HUES64 (cell line): ENCODE results near the gene IFI35.

Source experiments
- H3K27ac ChIP-seq: 2 replicates; pipeline ENCODE4 v1.7.0; 2013; ENCODE audit warnings: low read depth, low read length, inconsistent platforms
- H3K27me3 ChIP-seq: 2 replicates; pipeline ENCODE4 v1.6.1; 2013; ENCODE audit warnings: mild to moderate bottlenecking, low read length; ENCODE audit not compliant: insufficient read depth
- H3K36me3 ChIP-seq: 2 replicates; pipeline ENCODE4 v1.6.1; 2013; ENCODE audit warnings: mild to moderate bottlenecking, low read length; ENCODE audit not compliant: insufficient read depth
- H3K4me1 ChIP-seq: 2 replicates; pipeline ENCODE4 v1.6.1; 2013; ENCODE audit warnings: mild to moderate bottlenecking, low read length, moderate library complexity; ENCODE audit not compliant: insufficient read depth
- H3K4me3 ChIP-seq: 2 replicates; pipeline ENCODE4 v1.5.1; 2013; ENCODE audit warnings: mild to moderate bottlenecking, low read length, moderate library complexity
- H3K9ac ChIP-seq: 2 replicates; pipeline ENCODE4 v1.6.1; 2013; ENCODE audit warnings: mild to moderate bottlenecking, low read depth, low read length
- H3K9me3 ChIP-seq: 2 replicates; pipeline ENCODE4 v1.6.1; 2013; ENCODE audit warnings: low read depth, low read length; ENCODE audit not compliant: insufficient read depth
- WGBS: fragments of 150-250, 120-280 bp; methylation state at CpG from one replicate; pipeline ENCODE4 v1.1.7; 2013; ENCODE audit warnings: missing lambda C conversion rate; 5-methylcytosine and 5-hydroxymethylcytosine counted together

Gene IFI35

DNA sequence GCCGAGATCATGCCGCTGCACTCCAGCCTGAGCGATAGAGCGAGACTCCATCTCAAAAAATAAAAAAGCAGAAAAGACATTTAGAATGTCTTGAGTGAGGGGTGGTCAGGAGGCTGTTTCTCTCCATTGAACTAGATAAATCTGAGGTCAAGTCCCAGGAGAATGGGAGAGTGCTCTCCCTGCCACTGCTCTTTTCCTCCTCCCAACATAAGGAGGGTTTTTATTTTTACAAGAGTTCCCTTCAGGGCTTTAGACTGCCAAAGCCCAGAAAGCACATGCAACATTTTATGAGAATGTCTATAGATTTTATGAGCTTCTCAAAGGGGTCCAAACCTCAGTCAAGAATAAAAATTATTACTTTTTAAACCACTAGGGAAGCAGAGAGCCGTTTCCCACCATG, 20.0 kb downstream of the IFI35 start:
- Histone ChIP-seq H3K9me3 (no peaks in the 10 kb centered on the region), H3K27ac (no peak overlapping the region), H3K27me3 (no peaks in the 10 kb centered on the region), H3K36me3 (peaks cover 13% of the 10 kb centered on the region; the same call in 1 of the 2 replicates), H3K4me1 (peaks cover 25% of the 10 kb centered on the region), H3K9ac (no peak overlapping the region), H3K4me3 (no peak overlapping the region)
- 91% methylated on average over 5 of the region's 5 CpGs for WGBS

DNA sequence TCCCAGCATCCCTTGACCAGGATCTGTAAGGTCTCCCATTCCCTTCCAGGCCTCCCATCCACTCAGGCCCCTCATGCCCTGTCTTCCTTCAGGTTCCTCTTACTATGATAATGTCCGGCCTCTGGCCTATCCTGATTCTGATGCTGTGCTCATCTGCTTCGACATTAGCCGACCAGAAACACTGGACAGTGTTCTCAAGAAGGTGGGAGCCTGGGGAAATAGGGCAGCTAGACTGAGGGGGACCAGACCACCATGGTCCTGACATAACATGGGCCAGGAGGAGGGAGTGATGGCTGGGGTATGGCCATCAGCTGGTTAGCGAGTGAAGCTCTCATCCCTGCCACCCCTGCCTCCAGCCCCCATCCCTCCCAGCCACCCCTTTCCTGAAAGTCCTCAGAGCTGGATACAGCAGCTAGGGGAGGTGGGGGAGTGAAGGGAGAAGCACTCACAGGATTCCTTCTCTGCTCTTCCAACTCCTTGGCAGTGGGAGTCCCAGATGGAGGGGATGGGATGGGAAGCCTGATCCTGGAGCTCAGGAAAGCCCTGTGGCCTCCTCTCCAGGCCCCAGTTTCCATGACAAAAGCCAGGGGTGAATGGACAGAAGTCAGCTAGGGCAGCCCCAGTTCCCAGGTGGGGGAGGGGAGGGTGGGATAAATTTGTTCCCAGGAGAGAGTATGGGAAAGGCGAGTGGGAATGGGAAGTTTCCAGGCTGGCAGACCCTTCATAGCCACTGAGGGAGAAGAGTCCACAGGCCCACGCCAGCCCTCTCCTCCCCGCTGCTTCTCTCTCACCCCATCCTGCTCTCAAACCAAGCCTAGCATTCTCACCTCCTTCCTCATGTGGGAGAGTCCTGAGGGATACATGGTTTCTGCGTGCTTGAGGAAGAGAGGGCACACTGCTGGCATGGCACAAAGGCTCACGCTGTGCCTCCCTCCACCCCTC, 20.8 kb downstream of the IFI35 start:
- Histone ChIP-seq H3K4me1 (peaks cover 25% of the 10 kb centered on the region), H3K4me3 (no peak overlapping the region), H3K9ac (no peak overlapping the region), H3K27me3 (no peaks in the 10 kb centered on the region), H3K9me3 (no peaks in the 10 kb centered on the region), H3K36me3 (peaks cover 13% of the 10 kb centered on the region; the same call in 1 of the 2 replicates), H3K27ac (peak overlapping the region; percentile 31; the same call in 1 of the 2 replicates)
- 68% methylated on average over 8 of the region's 9 CpGs for WGBS

DNA sequence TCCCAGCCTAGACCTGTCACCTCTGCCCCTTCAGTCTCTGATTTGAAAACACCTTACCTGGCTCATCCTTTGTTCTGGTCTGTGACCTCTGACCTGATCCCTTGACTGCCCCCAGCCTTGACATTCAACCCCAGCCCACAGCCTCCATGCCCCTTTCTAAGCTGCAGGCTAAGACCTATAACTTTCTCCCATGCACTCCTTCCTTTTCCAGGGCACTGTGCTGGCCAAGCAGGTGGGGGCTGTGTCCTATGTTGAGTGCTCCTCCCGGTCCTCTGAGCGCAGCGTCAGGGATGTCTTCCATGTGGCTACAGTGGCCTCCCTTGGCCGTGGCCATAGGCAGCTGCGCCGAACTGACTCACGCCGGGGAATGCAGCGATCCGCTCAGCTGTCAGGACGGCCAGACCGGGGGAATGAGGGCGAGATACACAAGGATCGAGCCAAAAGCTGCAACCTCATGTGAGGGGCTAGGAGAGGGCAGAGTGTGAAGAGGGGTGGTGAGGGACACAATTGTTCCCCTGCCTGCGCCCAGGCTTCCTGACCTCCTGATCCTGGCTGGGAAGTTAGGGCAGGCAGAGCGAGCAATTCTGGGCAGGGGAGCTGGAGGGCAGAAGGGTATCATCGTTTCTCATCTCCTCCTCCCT, 21.8 kb downstream of the IFI35 start:
- Histone ChIP-seq H3K9ac (no peak overlapping the region), H3K4me3 (no peak overlapping the region), H3K9me3 (no peaks in the 10 kb centered on the region), H3K27me3 (no peaks in the 10 kb centered on the region), H3K36me3 (peaks cover 13% of the 10 kb centered on the region; the same call in 1 of the 2 replicates), H3K4me1 (peaks cover 27% of the 10 kb centered on the region), H3K27ac (no peak overlapping the region)
- WGBS = 94% methylated on average over 16 of the region's 17 CpGs

DNA sequence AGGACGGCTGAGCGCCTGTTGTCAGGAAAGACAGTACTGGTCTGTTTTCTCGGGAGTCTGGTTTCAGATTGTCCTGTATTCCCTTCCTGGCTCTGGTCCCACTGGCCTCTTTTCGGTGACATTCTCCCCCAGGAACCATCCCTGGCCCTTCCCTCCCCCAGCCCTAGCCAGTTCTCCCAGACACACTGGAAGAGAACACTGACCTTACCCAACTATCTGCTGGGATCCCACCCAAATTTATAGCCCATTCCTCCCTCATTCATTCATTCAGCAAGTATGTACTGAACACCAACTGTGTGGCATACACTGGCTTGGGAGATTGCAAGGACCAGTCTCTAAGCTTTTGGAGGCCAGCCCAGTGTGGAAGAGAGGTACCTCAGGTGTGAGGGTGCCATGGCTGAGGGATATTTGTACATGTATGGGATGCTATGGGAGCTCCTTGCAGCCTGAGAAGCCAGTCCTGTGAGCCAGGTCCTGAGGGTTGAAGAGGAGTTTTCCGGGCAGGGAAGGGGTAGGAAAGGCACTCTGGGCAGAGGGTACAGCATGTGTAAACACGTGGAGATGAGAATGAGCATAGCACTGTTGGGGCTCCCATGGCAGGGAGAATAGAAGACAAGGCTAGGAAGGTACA, 23.7 kb downstream of the IFI35 start:
- peaks cover 47% of the 10 kb centered on the region for H3K4me1 ChIP-seq
- no peak overlapping the region for H3K4me3 ChIP-seq
- H3K27me3 ChIP-seq = no peaks in the 10 kb centered on the region
- no peak overlapping the region for H3K9ac ChIP-seq
- peaks cover 13% of the 10 kb centered on the region; the same call in 1 of the 2 replicates for H3K36me3 ChIP-seq
- no peak overlapping the region for H3K27ac ChIP-seq
- WGBS = 92% methylated on average over 6 of the region's 6 CpGs
- H3K9me3 ChIP-seq = no peaks in the 10 kb centered on the region

DNA sequence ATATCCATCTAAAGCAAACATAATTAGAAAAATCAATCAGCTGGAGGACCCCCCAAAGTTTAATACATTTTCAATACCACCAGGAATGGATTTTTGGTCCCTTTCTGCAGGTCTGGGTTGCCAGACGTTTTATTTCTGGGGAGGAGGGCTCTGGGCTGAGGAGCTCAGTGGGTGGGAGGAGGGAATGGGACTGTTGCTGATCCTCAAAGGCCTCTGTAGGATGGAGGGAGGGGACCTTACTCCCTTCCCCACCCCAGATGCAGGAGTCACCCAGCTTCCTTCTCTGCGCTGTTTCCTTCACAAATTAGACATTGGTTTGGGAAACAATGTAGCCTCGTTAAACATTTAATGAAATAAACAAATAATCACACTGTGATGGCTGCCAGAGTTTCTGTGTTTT, 25.1 kb downstream of the IFI35 start:
- Histone ChIP-seq H3K9ac (no peak overlapping the region), H3K9me3 (no peaks in the 10 kb centered on the region), H3K27me3 (no peaks in the 10 kb centered on the region), H3K27ac (no peak overlapping the region), H3K4me3 (no peak overlapping the region), H3K4me1 (peaks cover 51% of the 10 kb centered on the region), H3K36me3 (peaks cover 13% of the 10 kb centered on the region; the same call in 1 of the 2 replicates)
- 55% methylated on average over 3 of the region's 3 CpGs for WGBS

DNA sequence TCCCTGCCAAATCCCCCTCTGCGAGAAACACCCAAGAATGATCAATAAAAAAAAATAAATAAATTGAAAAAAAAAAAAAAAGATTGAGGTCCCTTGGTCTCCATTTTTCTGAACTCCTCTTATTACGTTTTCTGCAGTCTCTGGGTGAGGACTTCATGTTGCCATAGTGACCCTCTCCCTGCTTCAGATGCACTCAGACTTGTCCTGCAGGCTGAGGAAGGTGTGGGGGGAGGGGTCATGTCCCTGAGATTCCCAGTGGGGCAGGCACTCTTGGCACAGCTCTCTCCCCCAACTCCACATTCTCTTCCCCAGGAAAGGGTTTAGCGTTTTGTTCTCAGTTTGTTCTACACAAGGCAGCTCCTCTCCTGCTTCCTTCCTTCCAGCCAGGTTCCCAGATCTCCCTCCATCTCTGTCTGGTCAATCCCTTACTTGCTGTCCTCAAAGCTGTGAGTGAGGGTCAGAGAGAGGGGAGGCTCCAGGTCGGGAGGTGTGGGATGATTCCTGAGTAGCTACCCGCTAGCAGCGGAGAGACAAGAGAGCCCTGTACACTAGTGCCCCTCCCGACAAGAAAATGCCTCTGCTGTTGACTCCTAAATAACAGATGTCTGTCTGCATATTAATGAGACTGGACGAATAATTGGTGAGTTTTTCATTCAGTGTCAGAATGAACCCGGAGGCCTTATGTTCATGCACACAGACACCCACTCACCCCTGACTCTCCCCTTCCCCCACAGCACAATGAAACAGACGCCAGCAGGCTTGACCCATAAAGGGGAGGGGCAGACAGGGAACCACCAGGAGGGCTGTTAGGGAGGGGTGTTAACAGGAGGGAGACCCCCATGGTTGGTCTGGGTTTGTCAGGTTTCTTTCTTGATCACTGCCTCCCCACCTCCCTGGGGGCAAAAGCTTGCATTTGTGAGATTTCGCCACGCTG, 27.6 kb downstream of the IFI35 start:
- H3K4me3 ChIP-seq = peak overlapping the region; percentile 36
- no peaks in the 10 kb centered on the region; the same call in 1 of the 2 replicates for H3K36me3 ChIP-seq
- H3K9ac ChIP-seq = peak overlapping the region; percentile 72; the same call in 1 of the 2 replicates
- peaks cover 39% of the 10 kb centered on the region for H3K4me1 ChIP-seq
- H3K27ac ChIP-seq = peak overlapping the region; percentile 77
- no peaks in the 10 kb centered on the region for H3K9me3 ChIP-seq
- H3K27me3 ChIP-seq = no peaks in the 10 kb centered on the region
- 22% methylated on average over 10 of the region's 12 CpGs for WGBS

DNA sequence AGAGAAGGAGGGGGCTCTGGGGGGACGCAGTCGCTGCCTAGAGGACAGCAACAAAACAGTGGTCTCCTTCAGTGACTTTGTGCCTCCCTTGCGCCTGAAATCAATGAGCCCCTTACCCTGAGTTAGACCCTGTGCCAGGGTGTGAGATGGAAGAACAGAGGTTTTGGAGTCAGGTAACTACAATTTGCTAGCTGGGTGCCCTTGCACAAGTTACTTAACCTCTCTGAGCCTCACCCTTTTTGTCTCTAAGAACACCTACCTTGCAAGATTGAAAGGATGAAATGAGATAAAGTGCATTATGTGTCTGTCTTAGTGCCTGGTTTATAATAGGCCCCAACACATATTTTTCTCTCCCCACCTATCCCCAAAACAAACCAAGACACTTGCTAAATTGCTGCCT, 28.3 kb downstream of the IFI35 start:
- H3K4me3 ChIP-seq = peak overlapping the region; percentile 36; the same call in 1 of the 2 replicates
- WGBS = 65% methylated on average over 3 of the region's 3 CpGs
- no peaks in the 10 kb centered on the region for H3K27me3 ChIP-seq
- H3K36me3 ChIP-seq = no peaks in the 10 kb centered on the region; the same call in 1 of the 2 replicates
- H3K27ac ChIP-seq = peak overlapping the region; percentile 77
- H3K4me1 ChIP-seq = peaks cover 39% of the 10 kb centered on the region
- H3K9ac ChIP-seq = 0 out of 2 replicates have a peak overlapping the region, but pooled peaks have one; percentile 72
- no peaks in the 10 kb centered on the region for H3K9me3 ChIP-seq

DNA sequence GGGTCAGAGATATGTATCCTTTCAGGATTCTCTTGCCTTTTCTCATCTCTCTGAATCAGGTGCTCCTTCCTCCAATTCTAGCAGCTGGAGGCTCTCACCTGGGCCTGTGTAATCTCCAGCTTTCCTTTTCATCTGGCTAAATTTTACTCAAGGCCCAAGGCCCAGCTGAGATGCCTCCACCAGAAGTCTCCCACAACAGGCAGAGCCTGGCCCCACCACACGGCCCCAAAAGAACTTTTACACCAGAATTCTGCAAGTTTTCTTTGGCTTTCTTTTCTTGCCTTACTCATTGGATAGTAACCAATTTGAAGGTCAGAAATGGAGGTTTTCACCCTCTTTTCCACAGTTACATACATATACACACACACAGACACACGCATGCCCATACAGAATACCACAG, 33.1 kb downstream of the IFI35 start:
- H3K4me1 ChIP-seq = peaks cover 46% of the 10 kb centered on the region
- H3K4me3 ChIP-seq = no peak overlapping the region
- 0 out of 2 replicates have a peak, but pooled peaks cover 6% of the 10 kb centered on the region for H3K36me3 ChIP-seq
- H3K27ac ChIP-seq = no peak overlapping the region
- 87% methylated on average over 2 of the region's 2 CpGs for WGBS
- H3K27me3 ChIP-seq = no peaks in the 10 kb centered on the region
- H3K9me3 ChIP-seq = no peaks in the 10 kb centered on the region
- no peak overlapping the region for H3K9ac ChIP-seq

DNA sequence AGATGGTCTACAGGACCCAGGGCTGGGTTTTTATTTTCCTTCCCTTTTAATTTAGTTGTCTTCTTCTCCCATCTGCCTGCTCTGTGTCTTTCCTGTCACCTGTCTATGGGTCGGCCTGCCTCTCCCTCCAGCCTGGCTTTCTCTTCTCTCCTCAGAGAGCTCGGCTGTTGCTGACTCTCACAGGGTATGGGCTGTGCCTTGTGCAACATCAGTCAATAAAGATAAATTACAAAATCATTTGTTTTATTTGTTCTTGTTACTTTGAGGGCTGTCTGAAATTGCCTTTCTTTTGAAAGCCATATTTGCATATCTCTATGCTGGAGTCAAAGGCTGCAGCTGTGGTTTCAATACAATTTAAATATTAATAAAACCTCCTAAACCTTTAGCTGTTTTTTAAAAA, 34.1 kb downstream of the IFI35 start:
- no peak overlapping the region for H3K4me3 ChIP-seq
- H3K27me3 ChIP-seq = no peaks in the 10 kb centered on the region
- H3K4me1 ChIP-seq = peaks cover 37% of the 10 kb centered on the region
- no peaks in the 10 kb centered on the region for H3K9me3 ChIP-seq
- 61% methylated on average over 2 of the region's 2 CpGs for WGBS
- H3K27ac ChIP-seq = peak overlapping the region; percentile 73
- peak overlapping the region; percentile 42; the same call in 1 of the 2 replicates for H3K9ac ChIP-seq
- H3K36me3 ChIP-seq = peaks cover 13% of the 10 kb centered on the region

DNA sequence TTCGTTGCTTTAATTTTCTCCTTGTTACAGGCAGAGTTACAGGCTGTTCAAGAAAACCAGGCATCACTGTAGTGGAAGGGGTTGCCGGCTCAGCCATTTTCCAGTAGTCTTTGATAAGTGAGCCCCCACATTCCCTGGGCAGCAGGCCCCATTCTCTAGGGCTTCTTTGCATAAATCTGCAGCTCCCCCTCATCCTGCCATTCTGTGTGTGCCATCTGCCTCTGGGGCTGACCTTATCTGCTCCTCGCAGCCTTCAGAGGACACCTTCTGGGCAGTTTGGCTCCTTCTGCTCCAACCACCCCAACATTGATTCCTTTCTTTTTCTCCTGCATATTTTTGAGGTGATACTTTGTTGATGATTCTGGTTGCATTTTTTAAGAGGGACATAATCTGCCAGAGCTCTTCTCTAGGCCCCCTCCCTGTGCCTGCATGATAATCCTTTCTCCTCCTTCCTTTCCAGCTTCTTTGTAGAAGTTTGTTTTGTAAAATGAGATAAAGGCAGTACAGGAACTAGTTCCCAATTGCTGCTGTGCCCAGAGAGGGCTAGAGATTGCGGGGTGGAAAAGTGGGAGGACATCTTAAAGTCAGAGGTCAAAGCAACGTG, 35.5 kb downstream of the IFI35 start:
- Histone ChIP-seq H3K4me1 (peaks cover 29% of the 10 kb centered on the region), H3K27ac (peak overlapping the region; percentile 40), H3K4me3 (no peak overlapping the region), H3K9me3 (no peaks in the 10 kb centered on the region), H3K36me3 (peaks cover 19% of the 10 kb centered on the region), H3K9ac (no peak overlapping the region), H3K27me3 (no peaks in the 10 kb centered on the region)
- WGBS = 43% methylated on average over 5 of the region's 5 CpGs
